ENCODE data around the gene CPN2. TPM values are rescaled to one million over a fixed set of nuclear protein-coding genes. Genes with fewer than 3 reads are reported as not detected.

CPN2 gene
- total RNA-seq, 1 experiment from 2014 or later, result 0.09 TPM

DNA sequence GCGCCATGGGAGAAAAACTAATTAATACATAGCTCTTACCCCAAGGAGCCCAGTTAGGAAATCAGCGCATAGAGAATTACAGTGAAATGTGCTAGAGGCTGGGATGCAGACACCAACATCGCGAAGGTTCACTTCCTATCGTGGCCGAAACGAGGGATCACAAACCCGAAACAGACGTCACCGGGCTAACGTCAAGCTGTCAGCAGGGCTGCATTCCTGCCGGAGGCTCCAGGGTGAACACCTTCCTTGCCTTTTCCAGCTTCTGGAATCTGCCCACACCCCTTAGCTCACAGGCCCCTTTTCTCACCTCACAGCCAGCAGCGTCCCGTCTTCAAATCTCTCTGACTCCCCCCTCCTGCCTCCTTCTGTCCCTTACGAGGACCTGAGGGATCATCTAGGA is 34.9 kb upstream of the CPN2 start:
- ChIA-PET CTCF (interaction anchor here (1.1 to 1.5 kb wide), 2 partner anchors 11 to 52 kb away, joined by 3 to 5 read pairs; no protein-coding TSS in a partner anchor), POLR2A (no interaction called here)
- peaks cover 9% of the 10 kb centered on the region for H3K36me3 Mint-ChIP-seq
- peaks cover 18% of the 10 kb centered on the region for H3K9me3 Mint-ChIP-seq
- ATAC-seq (no peak), DNase-seq (ENCODE audit: low spot score) (no peak)
- H3K27me3 Mint-ChIP-seq (ENCODE audit: low read depth), result peaks cover 7% of the 10 kb centered on the region; the same call in 1 of the 2 replicates
- no peak overlapping the region for H3K4me3 Mint-ChIP-seq
- H3K27ac Mint-ChIP-seq, result no peak overlapping the region
- TF ChIP-seq, protein P1, sequence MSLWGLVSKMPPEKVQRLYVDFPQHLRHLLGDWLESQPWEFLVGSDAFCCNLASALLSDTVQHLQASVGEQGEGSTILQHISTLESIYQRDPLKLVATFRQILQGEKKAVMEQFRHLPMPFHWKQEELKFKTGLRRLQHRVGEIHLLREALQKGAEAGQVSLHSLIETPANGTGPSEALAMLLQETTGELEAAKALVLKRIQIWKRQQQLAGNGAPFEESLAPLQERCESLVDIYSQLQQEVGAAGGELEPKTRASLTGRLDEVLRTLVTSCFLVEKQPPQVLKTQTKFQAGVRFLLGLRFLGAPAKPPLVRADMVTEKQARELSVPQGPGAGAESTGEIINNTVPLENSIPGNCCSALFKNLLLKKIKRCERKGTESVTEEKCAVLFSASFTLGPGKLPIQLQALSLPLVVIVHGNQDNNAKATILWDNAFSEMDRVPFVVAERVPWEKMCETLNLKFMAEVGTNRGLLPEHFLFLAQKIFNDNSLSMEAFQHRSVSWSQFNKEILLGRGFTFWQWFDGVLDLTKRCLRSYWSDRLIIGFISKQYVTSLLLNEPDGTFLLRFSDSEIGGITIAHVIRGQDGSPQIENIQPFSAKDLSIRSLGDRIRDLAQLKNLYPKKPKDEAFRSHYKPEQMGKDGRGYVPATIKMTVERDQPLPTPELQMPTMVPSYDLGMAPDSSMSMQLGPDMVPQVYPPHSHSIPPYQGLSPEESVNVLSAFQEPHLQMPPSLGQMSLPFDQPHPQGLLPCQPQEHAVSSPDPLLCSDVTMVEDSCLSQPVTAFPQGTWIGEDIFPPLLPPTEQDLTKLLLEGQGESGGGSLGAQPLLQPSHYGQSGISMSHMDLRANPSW (CRISPR knock-in tag; conservative IDR thresholded peaks at IDR 0.05; ENCODE audit: low read depth), result no peak
- TF ChIP-seq GTF2I (CRISPR knock-in tag; conservative IDR thresholded peaks at IDR 0.05) (no peak), ZNF423 (CRISPR knock-in tag; IDR thresholded peaks at IDR 0.05) (no peak), ELF4 (CRISPR knock-in tag; IDR thresholded peaks at IDR 0.05; ENCODE audit: low read depth) (no peak)
- TF ChIP-seq, protein P2, sequence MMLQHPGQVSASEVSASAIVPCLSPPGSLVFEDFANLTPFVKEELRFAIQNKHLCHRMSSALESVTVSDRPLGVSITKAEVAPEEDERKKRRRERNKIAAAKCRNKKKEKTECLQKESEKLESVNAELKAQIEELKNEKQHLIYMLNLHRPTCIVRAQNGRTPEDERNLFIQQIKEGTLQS (CRISPR knock-in tag; conservative IDR thresholded peaks at IDR 0.05), result no peak
- H3K4me1 Mint-ChIP-seq, result peaks cover 31% of the 10 kb centered on the region

DNA sequence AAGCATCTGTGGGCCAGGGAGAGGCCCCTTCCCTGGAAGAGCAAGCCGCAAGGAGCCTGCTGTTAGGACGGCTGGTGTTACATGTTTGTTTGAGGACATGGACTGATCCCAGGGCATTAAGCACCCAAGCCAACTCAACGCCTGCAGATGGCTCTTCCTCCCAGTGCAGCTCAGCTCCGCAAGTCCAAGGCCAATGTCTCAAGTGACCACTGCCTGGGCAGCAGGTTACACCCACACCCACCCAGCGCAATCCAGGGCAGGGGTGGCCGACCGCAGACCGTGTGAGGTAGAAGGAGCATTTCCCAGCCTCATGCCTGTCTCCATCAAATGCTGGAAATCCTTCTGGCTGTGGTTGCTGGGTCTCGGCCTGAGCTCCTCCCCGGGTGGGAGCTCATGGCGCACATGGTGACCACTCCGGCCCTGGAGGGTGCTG is 33.5 kb upstream of the CPN2 start:
- CTCF ChIA-PET, result interaction anchor here (2.7 kb wide), 1 partner anchor 41 kb away, joined by 9 read pairs; no protein-coding TSS in a partner anchor
- Mint-ChIP-seq H3K27me3 (ENCODE audit: low read depth) (no peaks in the 10 kb centered on the region; the same call in 1 of the 2 replicates), H3K36me3 (no peaks in the 10 kb centered on the region; the same call in 1 of the 2 replicates), H3K27ac (no peak overlapping the region), H3K9me3 (peaks cover 3% of the 10 kb centered on the region), H3K4me3 (no peak overlapping the region), H3K4me1 (peaks cover 43% of the 10 kb centered on the region)
- POLR2A ChIA-PET, result no interaction called here
- TF ChIP-seq NR2C2 (CRISPR knock-in tag; IDR thresholded peaks at IDR 0.05) (no peak), TP53 (CRISPR knock-in tag; IDR thresholded peaks at IDR 0.05) (no peak), MXD4 (CRISPR knock-in tag; IDR thresholded peaks at IDR 0.05; ENCODE audit: borderline replicate concordance) (no peak), EMX1 (CRISPR knock-in tag; IDR thresholded peaks at IDR 0.05) (no peak), ETV6 (CRISPR knock-in tag; IDR thresholded peaks at IDR 0.05) (no peak), ZBTB21 (CRISPR knock-in tag; IDR thresholded peaks at IDR 0.05; ENCODE audit: borderline replicate concordance) (no peak), ZNF423 (CRISPR knock-in tag; IDR thresholded peaks at IDR 0.05) (no peak), TEAD4 (CRISPR knock-in tag; IDR thresholded peaks at IDR 0.05) (no peak), KAT7 (CRISPR knock-in tag; IDR thresholded peaks at IDR 0.05; ENCODE audit: borderline replicate concordance) (no peak), FOXP1 (CRISPR knock-in tag; IDR thresholded peaks at IDR 0.05; ENCODE audit: borderline replicate concordance) (no peak)
- TF ChIP-seq, protein P3, sequence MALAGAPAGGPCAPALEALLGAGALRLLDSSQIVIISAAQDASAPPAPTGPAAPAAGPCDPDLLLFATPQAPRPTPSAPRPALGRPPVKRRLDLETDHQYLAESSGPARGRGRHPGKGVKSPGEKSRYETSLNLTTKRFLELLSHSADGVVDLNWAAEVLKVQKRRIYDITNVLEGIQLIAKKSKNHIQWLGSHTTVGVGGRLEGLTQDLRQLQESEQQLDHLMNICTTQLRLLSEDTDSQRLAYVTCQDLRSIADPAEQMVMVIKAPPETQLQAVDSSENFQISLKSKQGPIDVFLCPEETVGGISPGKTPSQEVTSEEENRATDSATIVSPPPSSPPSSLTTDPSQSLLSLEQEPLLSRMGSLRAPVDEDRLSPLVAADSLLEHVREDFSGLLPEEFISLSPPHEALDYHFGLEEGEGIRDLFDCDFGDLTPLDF (CRISPR knock-in tag; IDR thresholded peaks at IDR 0.05), result no peak
- TF ChIP-seq, protein P4, sequence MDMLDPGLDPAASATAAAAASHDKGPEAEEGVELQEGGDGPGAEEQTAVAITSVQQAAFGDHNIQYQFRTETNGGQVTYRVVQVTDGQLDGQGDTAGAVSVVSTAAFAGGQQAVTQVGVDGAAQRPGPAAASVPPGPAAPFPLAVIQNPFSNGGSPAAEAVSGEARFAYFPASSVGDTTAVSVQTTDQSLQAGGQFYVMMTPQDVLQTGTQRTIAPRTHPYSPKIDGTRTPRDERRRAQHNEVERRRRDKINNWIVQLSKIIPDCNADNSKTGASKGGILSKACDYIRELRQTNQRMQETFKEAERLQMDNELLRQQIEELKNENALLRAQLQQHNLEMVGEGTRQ (CRISPR knock-in tag; IDR thresholded peaks at IDR 0.05), result no peak
- DNase-seq (ENCODE audit: low spot score) (no peak), ATAC-seq (no peak)

DNA sequence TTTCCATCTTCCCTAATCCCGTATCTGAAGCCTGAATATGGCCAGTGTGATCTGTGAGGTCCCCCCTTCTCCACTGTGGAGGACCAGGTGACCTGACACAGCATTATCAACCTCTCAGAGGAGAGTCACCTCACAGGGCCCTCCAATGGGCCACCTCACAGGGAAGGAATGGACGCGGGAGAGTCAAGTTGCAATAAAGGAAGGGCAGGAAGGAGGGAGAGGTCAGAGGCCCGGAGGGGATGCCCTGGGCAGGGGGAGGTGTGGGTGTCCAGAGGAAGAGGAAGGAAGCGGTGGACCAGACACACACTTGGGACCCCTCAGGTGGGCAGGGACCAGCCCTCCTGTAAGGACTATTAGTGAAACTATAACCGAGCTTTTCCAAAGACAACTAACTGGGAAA is 33.0 kb upstream of the CPN2 start:
- DNase-seq (ENCODE audit: low spot score) (no peak), ATAC-seq (no peak)
- Mint-ChIP-seq H3K27me3 (ENCODE audit: low read depth) (no peaks in the 10 kb centered on the region; the same call in 1 of the 2 replicates), H3K27ac (no peak overlapping the region), H3K4me3 (no peak overlapping the region), H3K9me3 (no peaks in the 10 kb centered on the region), H3K4me1 (peaks cover 43% of the 10 kb centered on the region), H3K36me3 (no peaks in the 10 kb centered on the region)
- ChIA-PET POLR2A (no interaction called here), CTCF (interaction anchor here (2.7 kb wide), 1 partner anchor 40 kb away, joined by 9 read pairs; no protein-coding TSS in a partner anchor)
- TF ChIP-seq ZNF396 (CRISPR knock-in tag; IDR thresholded peaks at IDR 0.05; ENCODE audit: borderline replicate concordance), result no peak
- no peak for TF ChIP-seq ETV6 (CRISPR knock-in tag; IDR thresholded peaks at IDR 0.05)
- TF ChIP-seq, protein P5, sequence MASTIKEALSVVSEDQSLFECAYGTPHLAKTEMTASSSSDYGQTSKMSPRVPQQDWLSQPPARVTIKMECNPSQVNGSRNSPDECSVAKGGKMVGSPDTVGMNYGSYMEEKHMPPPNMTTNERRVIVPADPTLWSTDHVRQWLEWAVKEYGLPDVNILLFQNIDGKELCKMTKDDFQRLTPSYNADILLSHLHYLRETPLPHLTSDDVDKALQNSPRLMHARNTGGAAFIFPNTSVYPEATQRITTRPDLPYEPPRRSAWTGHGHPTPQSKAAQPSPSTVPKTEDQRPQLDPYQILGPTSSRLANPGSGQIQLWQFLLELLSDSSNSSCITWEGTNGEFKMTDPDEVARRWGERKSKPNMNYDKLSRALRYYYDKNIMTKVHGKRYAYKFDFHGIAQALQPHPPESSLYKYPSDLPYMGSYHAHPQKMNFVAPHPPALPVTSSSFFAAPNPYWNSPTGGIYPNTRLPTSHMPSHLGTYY (CRISPR knock-in tag; IDR thresholded peaks at IDR 0.05), result no peak
- TF ChIP-seq, protein P4 (CRISPR knock-in tag; IDR thresholded peaks at IDR 0.05), result no peak
- no peak for TF ChIP-seq JUN (CRISPR knock-in tag; IDR thresholded peaks at IDR 0.05)
- TF ChIP-seq KAT7 (CRISPR knock-in tag; IDR thresholded peaks at IDR 0.05; ENCODE audit: borderline replicate concordance), result no peak

Data from WTC11 (cell line).